Activated T-helper 1 cell treated with anti-CD3 and anti-CD28 coated beads, Interleukin-12 subunit alpha, Interleukin-12 subunit beta, Interleukin-2, Interleukin-4 antibody, amounts not matched to agents 30 ng/mL and 10 ng/mL and 1 ng/mL, durations not matched to agents 14 hours and 24 hours and 36 hours (primary cell): ENCODE measurements around the gene HNF4A. TPM values are rescaled to one million over a fixed set of nuclear protein-coding genes. Genes with fewer than 3 reads are reported as not detected.

Experiments
- DNase-seq: peaks from one replicate; pipeline ENCODE4 v3.0.0; 2021; ENCODE audit warnings: low spot score
- H3K27ac Mint-ChIP-seq: one replicate; pipeline ENCODE4 v1.8.0; 2021; ENCODE audit warnings: mild to moderate bottlenecking, mixed read lengths
- H3K27me3 Mint-ChIP-seq: one replicate; pipeline ENCODE4 v1.8.0; 2022; ENCODE audit warnings: mild to moderate bottlenecking, moderate library complexity, mixed read lengths; ENCODE audit not compliant: insufficient read depth
- H3K36me3 Mint-ChIP-seq: one replicate; pipeline ENCODE4 v1.8.0; 2021; ENCODE audit warnings: low read depth, mixed read lengths
- H3K4me1 Mint-ChIP-seq: one replicate; pipeline ENCODE4 v1.8.0; 2021; ENCODE audit warnings: low read depth, mixed read lengths
- H3K4me3 Mint-ChIP-seq: one replicate; pipeline ENCODE4 v1.8.0; 2021; ENCODE audit warnings: mild to moderate bottlenecking, moderate library complexity, mixed read lengths
- H3K9me3 Mint-ChIP-seq: one replicate; pipeline ENCODE4 v1.8.0; 2021; ENCODE audit warnings: mixed read lengths
- intact Hi-C: fragments of 100-400 bp; cut with micrococcal nuclease; formaldehyde crosslinking; loops from one replicate; pipeline ENCODE4 v1.15.1; 2024
- total RNA-seq: library from RNA; stranded (reverse); gene quantifications from 2 replicates; pipeline ENCODE4 v1.2.3, GENCODE V29; 2022

HNF4A gene
- total RNA-seq, 1 donor from 2014 or later, result not detected

- Mint-ChIP-seq H3K4me1 (no peaks in the 10 kb centered on the region), H3K9me3 (no peaks in the 10 kb centered on the region), H3K36me3 (no peaks in the 10 kb centered on the region), H3K4me3 (no peak overlapping the region), H3K27me3 (peaks cover 2% of the 10 kb centered on the region), H3K27ac (no peak overlapping the region)
- no peak for DNase-seq
- intact Hi-C loops, result no loop called here
Observed at GRCh38 chr20:44447827-44448419, 92.4 kb downstream of the HNF4A start.

GRCh38 chr20:44448753-44449546 lies 93.5 kb downstream of the HNF4A start:
- Mint-ChIP-seq H3K4me1 (no peaks in the 10 kb centered on the region), H3K27me3 (peaks cover 2% of the 10 kb centered on the region), H3K27ac (no peak overlapping the region), H3K9me3 (no peaks in the 10 kb centered on the region), H3K36me3 (no peaks in the 10 kb centered on the region), H3K4me3 (no peak overlapping the region)
- intact Hi-C loops, result no loop called here
- no peak for DNase-seq

DNA sequence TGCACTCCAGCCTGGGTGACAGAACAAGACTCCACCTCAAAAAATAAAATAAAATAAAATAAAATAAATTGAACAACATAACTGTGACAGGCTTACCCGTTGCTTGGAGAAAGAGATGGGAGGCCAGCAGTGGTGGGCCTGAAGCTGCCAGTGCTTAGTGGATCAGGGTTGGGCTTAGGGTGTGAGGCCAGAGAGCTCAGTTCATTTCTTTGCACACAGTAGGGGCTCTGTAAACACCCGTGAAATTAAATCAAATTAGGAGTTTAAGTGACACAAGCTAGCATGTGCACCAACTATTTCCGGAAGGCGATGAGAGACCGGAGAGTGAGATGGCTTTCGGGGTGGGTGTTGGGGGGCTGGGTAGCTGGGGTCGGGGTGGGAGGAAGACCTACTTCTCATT lies 94.4 kb downstream of the HNF4A start:
- Mint-ChIP-seq H3K4me1 (no peaks in the 10 kb centered on the region), H3K9me3 (no peaks in the 10 kb centered on the region), H3K27me3 (peaks cover 2% of the 10 kb centered on the region), H3K36me3 (no peaks in the 10 kb centered on the region), H3K4me3 (no peak overlapping the region), H3K27ac (no peak overlapping the region)
- intact Hi-C loops, result no loop called here
- DNase-seq, result no peak

DNA sequence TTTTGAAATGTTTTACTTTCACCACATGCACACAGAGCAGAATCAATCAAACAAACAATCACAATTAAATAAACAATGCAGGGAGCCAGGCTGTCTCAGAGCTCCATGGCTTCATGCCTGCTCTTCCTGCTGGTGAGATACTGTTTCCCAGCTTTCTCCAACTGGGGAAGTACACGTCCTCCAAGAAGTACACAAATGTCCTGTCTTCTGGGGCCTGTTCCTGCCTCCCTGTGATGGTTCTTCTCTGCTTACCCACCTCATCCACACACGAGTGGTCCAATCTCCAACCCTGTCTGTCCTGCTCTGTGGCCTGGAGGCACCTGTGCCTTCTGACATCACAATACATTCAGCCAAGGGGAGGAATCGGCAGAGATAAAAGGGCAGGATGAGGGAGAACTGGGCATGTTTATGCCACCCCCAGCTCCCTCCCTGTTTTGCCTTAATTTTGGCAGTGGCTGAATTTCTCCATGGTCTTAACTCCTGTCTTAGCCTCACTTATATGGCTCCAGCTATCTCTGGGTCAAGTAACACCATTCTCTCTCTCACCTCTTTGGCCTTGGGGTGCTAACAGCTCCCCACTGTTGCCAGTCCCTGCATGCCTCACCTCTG lies 94.9 kb downstream of the HNF4A start:
- no peaks in the 10 kb centered on the region for H3K4me1 Mint-ChIP-seq
- no peaks in the 10 kb centered on the region for H3K9me3 Mint-ChIP-seq
- peaks cover 2% of the 10 kb centered on the region for H3K27me3 Mint-ChIP-seq
- H3K4me3 Mint-ChIP-seq, result no peak overlapping the region
- no peaks in the 10 kb centered on the region for H3K36me3 Mint-ChIP-seq
- DNase-seq, result no peak
- H3K27ac Mint-ChIP-seq, result no peak overlapping the region
- intact Hi-C loops, result no loop called here

- no peak for DNase-seq
- intact Hi-C loops, result no loop called here
- Mint-ChIP-seq H3K9me3 (no peaks in the 10 kb centered on the region), H3K4me1 (no peaks in the 10 kb centered on the region), H3K27me3 (peaks cover 2% of the 10 kb centered on the region), H3K27ac (no peak overlapping the region), H3K36me3 (no peaks in the 10 kb centered on the region), H3K4me3 (no peak overlapping the region)
Observed at GRCh38 chr20:44450903-44451450, 95.5 kb downstream of the HNF4A start.

- Mint-ChIP-seq H3K27ac (no peak overlapping the region), H3K4me1 (no peaks in the 10 kb centered on the region), H3K4me3 (no peak overlapping the region), H3K27me3 (no peaks in the 10 kb centered on the region), H3K36me3 (no peaks in the 10 kb centered on the region), H3K9me3 (no peaks in the 10 kb centered on the region)
- DNase-seq, result no peak
- intact Hi-C loops, result no loop called here
Observed at GRCh38 chr20:44454306-44454963, 98.9 kb downstream of the HNF4A start.

GRCh38 chr20:44455126-44455525 lies 99.6 kb downstream of the HNF4A start:
- Mint-ChIP-seq H3K27ac (no peak overlapping the region), H3K4me1 (no peaks in the 10 kb centered on the region), H3K27me3 (no peaks in the 10 kb centered on the region), H3K9me3 (no peaks in the 10 kb centered on the region), H3K4me3 (no peak overlapping the region), H3K36me3 (no peaks in the 10 kb centered on the region)
- DNase-seq, result no peak
- intact Hi-C loops, result no loop called here

- DNase-seq, result no peak
- H3K27me3 Mint-ChIP-seq, result no peaks in the 10 kb centered on the region
- no peaks in the 10 kb centered on the region for H3K4me1 Mint-ChIP-seq
- no peak overlapping the region for H3K4me3 Mint-ChIP-seq
- H3K9me3 Mint-ChIP-seq, result no peaks in the 10 kb centered on the region
- H3K36me3 Mint-ChIP-seq, result no peaks in the 10 kb centered on the region
- intact Hi-C loops, result no loop called here
- H3K27ac Mint-ChIP-seq, result no peak overlapping the region
Observed at GRCh38 chr20:44456611-44457010, 101.1 kb downstream of the HNF4A start.

- no peak overlapping the region for H3K4me3 Mint-ChIP-seq
- DNase-seq, result no peak
- H3K36me3 Mint-ChIP-seq, result no peaks in the 10 kb centered on the region
- intact Hi-C loops, result no loop called here
- no peak overlapping the region for H3K27ac Mint-ChIP-seq
- H3K9me3 Mint-ChIP-seq, result no peaks in the 10 kb centered on the region
- no peaks in the 10 kb centered on the region for H3K4me1 Mint-ChIP-seq
- no peaks in the 10 kb centered on the region for H3K27me3 Mint-ChIP-seq
Observed at GRCh38 chr20:44457016-44457415, 101.5 kb downstream of the HNF4A start.

DNA sequence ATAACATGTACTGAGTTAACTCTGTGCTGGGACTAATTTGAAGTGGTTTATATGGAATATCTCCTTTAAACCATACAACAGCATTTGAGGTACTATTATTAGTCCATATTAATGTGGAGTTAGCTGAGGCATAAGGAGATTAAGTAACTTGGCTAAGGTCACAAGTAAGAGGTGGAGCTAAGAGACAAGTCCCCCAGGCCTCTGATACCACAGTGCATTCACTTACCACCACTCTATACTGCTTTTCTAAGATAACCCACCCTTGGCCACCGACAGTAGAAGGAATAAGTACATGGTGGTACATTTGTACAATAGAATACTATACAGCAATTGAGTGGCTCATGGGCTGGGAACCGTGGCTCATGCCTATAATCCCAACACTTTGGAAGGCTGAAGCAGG lies 103.8 kb downstream of the HNF4A start:
- no peaks in the 10 kb centered on the region for H3K36me3 Mint-ChIP-seq
- H3K4me3 Mint-ChIP-seq, result no peak overlapping the region
- no peaks in the 10 kb centered on the region for H3K9me3 Mint-ChIP-seq
- no peak overlapping the region for H3K27ac Mint-ChIP-seq
- no peak for DNase-seq
- H3K4me1 Mint-ChIP-seq, result no peaks in the 10 kb centered on the region
- intact Hi-C loops, result no loop called here
- H3K27me3 Mint-ChIP-seq, result peaks cover 2% of the 10 kb centered on the region

GRCh38 chr20:44460795-44461141 lies 105.3 kb downstream of the HNF4A start:
- Mint-ChIP-seq H3K4me1 (no peaks in the 10 kb centered on the region), H3K9me3 (no peaks in the 10 kb centered on the region)
- intact Hi-C loops, result loop anchor here (1.0 kb wide), 1 partner anchor 72 kb away; no protein-coding TSS in a partner anchor

GRCh38 chr20:44461142-44461802 lies 105.8 kb downstream of the HNF4A start:
- Mint-ChIP-seq H3K4me3 (no peak overlapping the region), H3K36me3 (no peaks in the 10 kb centered on the region), H3K4me1 (no peaks in the 10 kb centered on the region), H3K27me3 (peaks cover 2% of the 10 kb centered on the region), H3K9me3 (no peaks in the 10 kb centered on the region), H3K27ac (no peak overlapping the region)
- intact Hi-C loops, result loop anchor here (1.0 kb wide), 1 partner anchor 73 kb away; no protein-coding TSS in a partner anchor
- no peak for DNase-seq

More at GRCh38 chr20:44460795-44461141, 105.3 kb downstream of the HNF4A start:
- Mint-ChIP-seq H3K4me3 (no peak overlapping the region), H3K27ac (no peak overlapping the region), H3K27me3 (peaks cover 2% of the 10 kb centered on the region), H3K36me3 (no peaks in the 10 kb centered on the region)
- no peak for DNase-seq
